DOHH2 (cell line): ENCODE data around the gene MSRB3.

Experiments used
- CTCF ChIP-seq: fragments of 200-600 bp; sonication (generic); IDR thresholded peaks from one replicate; pipeline ENCODE4 v1.5.1; 2014; ENCODE audit warnings: antibody characterized with exemption, mild to moderate bottlenecking, low read depth, low read length; ENCODE audit not compliant: poor library complexity, severe bottlenecking
- EZH2phosphoT487 ChIP-seq: fragments of 200-600 bp; sonication (generic); IDR thresholded peaks from 2 replicates; pipeline ENCODE4 v1.6.1; 2017; ENCODE audit warnings: borderline replicate concordance, mild to moderate bottlenecking, antibody characterized with exemption, low read length, moderate library complexity, mixed read lengths

- TF ChIP-seq CTCF (no peak), EZH2phosphoT487 (no peak)
Observed at GRCh38 chr12:65432114-65432513, 153.6 kb downstream of the MSRB3 start.
